ENCODE results near the gene ZNF14. TPM values are rescaled to one million over a fixed set of nuclear protein-coding genes. Genes with fewer than 3 reads are reported as not detected.
A peak's percentile ranks its signal among the peaks of the same experiment; 100 is the strongest.
"Not testable (repeated sequence)": the region's sequence is repeated elsewhere in the genome, so short reads cannot be mapped to it uniquely, and the experiment has no call there.

ZNF14 gene
- polyA plus RNA-seq (ENCODE audit: insufficient read depth in 1 of 5, insufficient read length in 5 of 5, low replicate concordance in 1 of 5), result 10 to 100 TPM in 4 of 5 donors, 1 to 10 TPM in 1; 9.5 to 15.5 (median 13.0) TPM
- long read RNA-seq, donor 1, transcript ZNF14-201 (4 exons, 2,949 nt), result major isoform, 7 of 7 reads
- long read RNA-seq, donor 1, partial matches to known transcripts, result 0 of 7 reads
- long read RNA-seq, donor 1, other reads (novel, unspliced or antisense), result 0 of 7 reads
- long read RNA-seq, donor 2, partial matches to known transcripts, result 0 of 3 reads
- long read RNA-seq, donor 2, other reads (novel, unspliced or antisense), result 0 of 3 reads
- long read RNA-seq, donor 3, partial matches to known transcripts, result 0 of 1 reads
- long read RNA-seq, donor 3, other reads (novel, unspliced or antisense), result 0 of 1 reads
- long read RNA-seq, donor 4, partial matches to known transcripts, result 0 of 3 reads
- long read RNA-seq, donor 4, other reads (novel, unspliced or antisense), result 0 of 3 reads
- long read RNA-seq, donor 5, partial matches to known transcripts, result 0 of 3 reads
- long read RNA-seq, donor 5, other reads (novel, unspliced or antisense), result 0 of 3 reads
- long read RNA-seq, donor 6, partial matches to known transcripts, result 0 of 2 reads
- long read RNA-seq, donor 6, other reads (novel, unspliced or antisense), result 0 of 2 reads
- long read RNA-seq, donor 7, partial matches to known transcripts, result 0 of 2 reads
- long read RNA-seq, donor 7, other reads (novel, unspliced or antisense), result 0 of 2 reads
- long read RNA-seq, donor 8, result 0 reads

- DNase-seq, result peak; percentile 93 to 96
These were observed at the start of gene ZNF14 for GRCh38 chr19:19732579-19733501. Gene ZNF14 (minus strand): TSS chr19:19733112. CDS start chr19:19732958, 154 bp downstream.

- DNase-seq, result peak in 1 of 2 donors; percentile 14
These were observed 48.9 kb upstream of the ZNF14 start for GRCh38 chr19:19781791-19782190.

GRCh38 chr19:19778666-19779065, 45.8 kb upstream of the ZNF14 start:
- no peak for DNase-seq

GRCh38 chr19:19777692-19778091, 44.8 kb upstream of the ZNF14 start:
- DNase-seq, result no peak

GRCh38 chr19:19776206-19777008, 43.5 kb upstream of the ZNF14 start:
- peak; percentile 97 to 98 for DNase-seq

- DNase-seq, result no peak
These were observed 42.9 kb upstream of the ZNF14 start for GRCh38 chr19:19775891-19776205.

GRCh38 chr19:19774354-19775033, 41.6 kb upstream of the ZNF14 start:
- no peak for DNase-seq

- not testable (repeated sequence) for DNase-seq
These were observed 39.1 kb upstream of the ZNF14 start for GRCh38 chr19:19771963-19772362.

- DNase-seq, result not testable (repeated sequence)
These were observed 37.1 kb upstream of the ZNF14 start for GRCh38 chr19:19769971-19770370.

- DNase-seq, result no peak
These were observed 25.3 kb upstream of the ZNF14 start for GRCh38 chr19:19758164-19758563.

GRCh38 chr19:19752760-19753403, 20.0 kb upstream of the ZNF14 start:
- DNase-seq, result no peak

- DNase-seq, result no peak
These were observed 18.9 kb upstream of the ZNF14 start for GRCh38 chr19:19751846-19752245.

GRCh38 chr19:19750842-19751790, 18.2 kb upstream of the ZNF14 start:
- DNase-seq, result no peak

- no peak for DNase-seq
These were observed 17.3 kb upstream of the ZNF14 start for GRCh38 chr19:19749908-19750841.

GRCh38 chr19:19749117-19749907, 16.4 kb upstream of the ZNF14 start:
- DNase-seq, result no peak

GRCh38 chr19:19748249-19748938, 15.5 kb upstream of the ZNF14 start:
- no peak for DNase-seq
